ENCODE measurements around the gene RXFP4. TPM values are rescaled to one million over a fixed set of nuclear protein-coding genes. Genes with fewer than 3 reads are reported as not detected.

The RXFP4 gene
- total RNA-seq, 1 donor from 2014 or later = not detected

GRCh38 chr1:155954645-155955044, 13.2 kb downstream of the RXFP4 start:
- TF ChIP-seq CTCF (IDR thresholded peaks at IDR 0.05; ENCODE audit: partially characterized antibody, unreplicated experiment) = no peak

GRCh38 chr1:155957411-155957915, 16.0 kb downstream of the RXFP4 start:
- H3K27ac Mint-ChIP-seq (ENCODE audit: unreplicated experiment) = no peak overlapping the region

More at GRCh38 chr1:155954645-155955044, 13.2 kb downstream of the RXFP4 start:
- Mint-ChIP-seq H3K27me3 (ENCODE audit: unreplicated experiment) (no peaks in the 10 kb centered on the region), H3K4me1 (ENCODE audit: low read depth, unreplicated experiment) (no peaks in the 10 kb centered on the region), H3K36me3 (ENCODE audit: unreplicated experiment) (no peaks in the 10 kb centered on the region), H3K27ac (ENCODE audit: unreplicated experiment) (no peak overlapping the region), H3K4me3 (ENCODE audit: unreplicated experiment) (no peak overlapping the region), H3K9me3 (ENCODE audit: unreplicated experiment) (peaks cover 4% of the 10 kb centered on the region)
- no peak for DNase-seq

GRCh38 chr1:155960081-155960745, 18.8 kb downstream of the RXFP4 start:
- no peak for TF ChIP-seq CTCF (IDR thresholded peaks at IDR 0.05; ENCODE audit: partially characterized antibody, unreplicated experiment)
- H3K36me3 Mint-ChIP-seq (ENCODE audit: unreplicated experiment) = no peaks in the 10 kb centered on the region
- no peak for DNase-seq
- H3K4me1 Mint-ChIP-seq (ENCODE audit: low read depth, unreplicated experiment) = peaks cover 2% of the 10 kb centered on the region
- H3K9me3 Mint-ChIP-seq (ENCODE audit: unreplicated experiment) = peaks cover 6% of the 10 kb centered on the region
- peaks cover 2% of the 10 kb centered on the region for H3K27me3 Mint-ChIP-seq (ENCODE audit: unreplicated experiment)
- no peak overlapping the region for H3K27ac Mint-ChIP-seq (ENCODE audit: unreplicated experiment)
- no peak overlapping the region for H3K4me3 Mint-ChIP-seq (ENCODE audit: unreplicated experiment)

More at GRCh38 chr1:155957411-155957915, 16.0 kb downstream of the RXFP4 start:
- Mint-ChIP-seq H3K4me1 (ENCODE audit: low read depth, unreplicated experiment) (peaks cover 2% of the 10 kb centered on the region), H3K36me3 (ENCODE audit: unreplicated experiment) (no peaks in the 10 kb centered on the region), H3K4me3 (ENCODE audit: unreplicated experiment) (no peak overlapping the region), H3K27me3 (ENCODE audit: unreplicated experiment) (no peaks in the 10 kb centered on the region), H3K9me3 (ENCODE audit: unreplicated experiment) (peaks cover 4% of the 10 kb centered on the region)
- TF ChIP-seq CTCF (IDR thresholded peaks at IDR 0.05; ENCODE audit: partially characterized antibody, unreplicated experiment) = no peak
- DNase-seq = no peak

- DNase-seq = no peak
- peaks cover 2% of the 10 kb centered on the region for H3K4me1 Mint-ChIP-seq (ENCODE audit: low read depth, unreplicated experiment)
- H3K27me3 Mint-ChIP-seq (ENCODE audit: unreplicated experiment) = peaks cover 6% of the 10 kb centered on the region
- H3K4me3 Mint-ChIP-seq (ENCODE audit: unreplicated experiment) = no peak overlapping the region
- TF ChIP-seq CTCF (IDR thresholded peaks at IDR 0.05; ENCODE audit: partially characterized antibody, unreplicated experiment) = no peak
- no peak overlapping the region for H3K27ac Mint-ChIP-seq (ENCODE audit: unreplicated experiment)
- H3K36me3 Mint-ChIP-seq (ENCODE audit: unreplicated experiment) = no peaks in the 10 kb centered on the region
- peaks cover 6% of the 10 kb centered on the region for H3K9me3 Mint-ChIP-seq (ENCODE audit: unreplicated experiment)
These were observed 20.5 kb downstream of the RXFP4 start for GRCh38 chr1:155961937-155962336.

GRCh38 chr1:155962599-155963211, 21.3 kb downstream of the RXFP4 start:
- Mint-ChIP-seq H3K36me3 (ENCODE audit: unreplicated experiment) (no peaks in the 10 kb centered on the region), H3K27me3 (ENCODE audit: unreplicated experiment) (peaks cover 6% of the 10 kb centered on the region), H3K4me1 (ENCODE audit: low read depth, unreplicated experiment) (peaks cover 7% of the 10 kb centered on the region), H3K9me3 (ENCODE audit: unreplicated experiment) (peaks cover 7% of the 10 kb centered on the region), H3K4me3 (ENCODE audit: unreplicated experiment) (no peak overlapping the region), H3K27ac (ENCODE audit: unreplicated experiment) (no peak overlapping the region)
- no peak for DNase-seq
- no peak for TF ChIP-seq CTCF (IDR thresholded peaks at IDR 0.05; ENCODE audit: partially characterized antibody, unreplicated experiment)
